ENCODE results near the gene PDZRN3.

PDZRN3 gene

GRCh38 chr3:73622091-73622805 lies 2.5 kb downstream of the PDZRN3 start:
- no peak for DNase-seq

- DNase-seq, result no peak
Observed at GRCh38 chr3:73621388-73621787, 3.4 kb downstream of the PDZRN3 start.

GRCh38 chr3:73618461-73618860 lies 6.3 kb downstream of the PDZRN3 start:
- DNase-seq, result no peak

GRCh38 chr3:73616056-73616455 lies 8.7 kb downstream of the PDZRN3 start:
- DNase-seq, result no peak

- no peak for DNase-seq
Observed at GRCh38 chr3:73614419-73614818, 10.3 kb downstream of the PDZRN3 start.

- DNase-seq, result no peak
Observed at GRCh38 chr3:73611176-73611575, 13.6 kb downstream of the PDZRN3 start.

- DNase-seq, result no peak
Observed at GRCh38 chr3:73610493-73610892, 14.2 kb downstream of the PDZRN3 start.

GRCh38 chr3:73609655-73610054 lies 15.1 kb downstream of the PDZRN3 start:
- no peak for DNase-seq

GRCh38 chr3:73609315-73609641 lies 15.5 kb downstream of the PDZRN3 start:
- DNase-seq, result no peak

DNA sequence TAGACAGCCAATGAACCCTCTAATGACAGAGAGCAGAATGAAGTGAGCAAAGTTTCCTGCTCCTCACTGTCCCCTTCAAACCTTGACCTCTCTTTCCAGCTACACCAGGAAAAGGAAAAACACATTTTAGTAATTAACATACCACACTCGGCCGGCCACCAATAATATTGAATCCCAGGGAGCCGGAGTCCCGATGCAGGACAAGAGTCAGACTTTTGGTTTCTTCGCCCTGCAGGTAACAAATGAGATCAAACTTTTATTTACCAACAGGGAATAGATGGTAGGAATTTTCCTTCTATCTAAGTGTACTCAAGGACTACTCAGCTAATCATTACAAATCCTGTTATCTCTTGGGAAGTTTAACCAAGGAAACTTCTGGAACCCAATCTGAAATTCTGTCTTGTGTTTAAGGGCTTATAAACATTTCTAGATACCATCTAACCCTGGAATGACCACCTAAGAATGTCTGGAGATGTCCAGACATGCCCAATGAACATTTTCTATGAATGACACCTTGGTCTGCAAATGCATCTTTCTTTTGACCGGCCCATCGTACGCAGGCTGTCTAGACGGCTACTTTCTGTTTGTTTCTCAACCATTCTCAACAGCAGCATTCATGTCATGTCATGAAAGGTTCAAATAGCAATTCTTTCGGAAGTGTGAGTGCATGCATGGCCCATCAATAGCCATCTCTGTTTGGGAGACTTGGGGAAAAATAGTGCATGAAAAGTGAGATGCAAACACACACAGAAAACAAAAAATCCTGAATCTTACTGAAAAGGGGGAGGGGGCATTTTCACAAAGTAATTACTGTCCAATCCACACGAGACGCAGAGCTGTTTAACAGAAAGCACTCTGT lies 16.1 kb downstream of the PDZRN3 start:
- DNase-seq, result no peak

- DNase-seq, result no peak
Observed at GRCh38 chr3:73605861-73606260, 18.9 kb downstream of the PDZRN3 start.

- no peak for DNase-seq
Observed at GRCh38 chr3:73605412-73605811, 19.3 kb downstream of the PDZRN3 start.

DNA sequence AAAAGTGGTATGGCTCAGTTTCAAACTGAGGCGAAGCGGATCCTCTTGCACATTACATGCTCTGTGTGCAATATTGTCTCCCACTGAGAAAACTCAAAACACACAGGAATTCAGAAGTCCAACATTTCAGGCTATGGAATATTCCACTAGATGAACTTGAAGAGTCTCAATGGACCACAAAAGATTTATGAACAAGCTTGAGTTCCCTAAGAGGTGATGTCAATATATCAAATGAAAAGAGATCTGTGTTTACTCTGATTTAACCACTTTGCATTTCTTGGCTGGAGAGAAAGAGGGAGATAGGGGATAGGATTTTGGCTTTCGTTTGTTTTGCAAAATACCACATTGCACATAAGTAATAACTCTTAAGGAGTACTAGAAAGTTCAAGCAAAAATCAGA lies 20.3 kb downstream of the PDZRN3 start:
- no peak for DNase-seq

DNA sequence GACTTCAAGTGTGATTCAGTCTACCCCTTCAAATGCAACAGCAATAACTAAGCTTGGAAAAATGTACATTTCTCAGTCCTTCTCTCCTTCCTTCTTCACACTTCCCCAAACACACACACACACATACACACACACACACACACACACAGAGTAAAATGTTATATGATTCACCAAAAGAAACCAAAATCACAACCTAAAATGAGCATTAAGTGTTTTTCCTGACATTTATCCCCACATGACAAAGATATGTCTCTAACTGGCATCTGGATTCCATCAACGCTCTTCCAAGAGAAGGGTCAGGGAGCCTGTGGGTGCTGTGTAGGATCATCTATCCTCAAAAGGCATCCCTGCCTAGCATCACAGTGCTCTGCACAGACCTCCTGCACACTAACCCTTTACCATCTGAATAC lies 21.0 kb downstream of the PDZRN3 start:
- no peak for DNase-seq

DNA sequence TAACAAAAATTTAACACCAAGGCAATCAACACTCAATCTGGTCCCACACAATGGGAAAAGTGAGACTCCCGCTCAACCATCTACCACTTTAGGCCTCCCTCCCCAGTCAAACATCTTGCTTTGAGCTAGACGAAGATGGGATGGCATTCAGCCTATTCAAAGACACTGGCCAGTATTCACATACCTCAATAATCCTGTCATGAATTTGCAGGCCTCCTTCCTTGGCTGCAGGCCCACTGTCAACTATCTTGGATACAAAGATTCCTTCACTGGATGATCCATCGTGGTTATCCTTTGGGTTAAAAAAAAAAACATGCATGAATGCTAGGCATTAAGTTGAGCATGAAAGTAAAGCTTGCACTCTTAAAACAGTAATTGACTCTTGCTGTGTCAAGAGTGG lies 22.6 kb downstream of the PDZRN3 start:
- no peak for DNase-seq

DNA sequence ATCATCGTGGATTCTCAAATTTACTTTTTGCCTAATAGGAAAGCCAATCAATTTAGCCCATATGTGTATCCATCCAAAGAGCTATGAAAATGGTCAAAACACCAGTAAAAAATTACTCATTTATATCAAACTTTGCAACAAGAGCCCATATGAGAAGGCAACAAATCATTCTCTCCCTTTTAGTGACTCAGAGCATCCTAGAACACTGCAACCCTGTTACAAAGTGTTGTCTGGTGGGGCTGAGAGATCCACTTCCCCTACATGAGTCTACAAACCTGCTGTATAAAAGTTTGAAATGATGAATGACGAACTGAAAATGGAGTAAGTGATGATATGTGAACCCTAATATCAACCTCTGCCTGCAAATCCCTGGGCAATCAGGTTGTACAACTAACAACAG lies 23.3 kb downstream of the PDZRN3 start:
- no peak for DNase-seq

GRCh38 chr3:73601011-73601410 lies 23.7 kb downstream of the PDZRN3 start:
- DNase-seq, result no peak

DNA sequence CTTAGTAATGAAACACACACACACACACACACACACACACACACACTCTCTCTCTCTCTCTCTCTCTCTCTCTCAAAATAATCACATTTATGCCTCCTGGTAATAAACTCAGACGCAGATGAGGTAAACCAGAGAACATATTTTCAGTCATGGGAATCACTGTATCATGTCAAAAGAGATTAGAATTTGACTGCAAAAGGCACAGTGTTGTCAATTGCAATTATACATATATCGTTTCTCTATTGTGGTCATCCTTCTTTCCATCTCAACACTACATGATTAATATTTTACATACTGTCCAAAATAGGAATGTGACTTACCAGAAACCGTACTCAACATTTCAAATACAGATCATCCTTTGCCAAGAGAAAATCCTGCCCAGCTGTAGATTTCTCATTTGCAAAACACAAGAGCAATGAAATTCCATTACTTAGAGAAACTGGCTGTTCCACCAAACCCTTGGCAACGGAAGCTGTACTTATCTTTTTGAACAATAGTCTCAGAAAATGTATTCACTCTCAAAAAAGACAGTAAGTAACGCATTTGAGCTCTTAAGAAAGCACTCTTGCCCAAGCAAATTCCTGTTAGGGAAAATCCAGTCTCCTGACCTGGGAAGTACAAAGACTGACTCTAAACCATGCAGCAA lies 24.3 kb downstream of the PDZRN3 start:
- DNase-seq, result no peak

- no peak for DNase-seq
Observed at GRCh38 chr3:73599605-73600004, 25.1 kb downstream of the PDZRN3 start.

DNA sequence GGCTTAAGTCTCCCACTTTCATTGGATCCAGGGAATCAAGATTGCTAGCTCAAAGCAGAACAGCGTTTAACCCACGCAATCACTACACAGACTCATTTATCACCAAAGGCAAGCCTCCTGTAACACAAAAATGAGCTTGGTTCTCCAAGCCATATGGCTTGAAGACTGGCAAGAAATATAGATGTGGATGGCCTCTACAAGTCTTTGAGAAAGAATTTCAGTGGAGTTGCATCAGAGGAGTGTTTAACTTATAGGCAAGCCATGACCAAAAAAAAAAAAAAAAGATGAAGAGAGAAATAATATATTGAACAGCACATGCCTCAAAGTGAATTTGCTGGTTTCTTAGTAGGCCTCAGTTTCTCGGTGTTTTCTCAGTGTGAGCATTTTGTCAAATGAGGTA lies 27.3 kb downstream of the PDZRN3 start:
- no peak for DNase-seq

DNA sequence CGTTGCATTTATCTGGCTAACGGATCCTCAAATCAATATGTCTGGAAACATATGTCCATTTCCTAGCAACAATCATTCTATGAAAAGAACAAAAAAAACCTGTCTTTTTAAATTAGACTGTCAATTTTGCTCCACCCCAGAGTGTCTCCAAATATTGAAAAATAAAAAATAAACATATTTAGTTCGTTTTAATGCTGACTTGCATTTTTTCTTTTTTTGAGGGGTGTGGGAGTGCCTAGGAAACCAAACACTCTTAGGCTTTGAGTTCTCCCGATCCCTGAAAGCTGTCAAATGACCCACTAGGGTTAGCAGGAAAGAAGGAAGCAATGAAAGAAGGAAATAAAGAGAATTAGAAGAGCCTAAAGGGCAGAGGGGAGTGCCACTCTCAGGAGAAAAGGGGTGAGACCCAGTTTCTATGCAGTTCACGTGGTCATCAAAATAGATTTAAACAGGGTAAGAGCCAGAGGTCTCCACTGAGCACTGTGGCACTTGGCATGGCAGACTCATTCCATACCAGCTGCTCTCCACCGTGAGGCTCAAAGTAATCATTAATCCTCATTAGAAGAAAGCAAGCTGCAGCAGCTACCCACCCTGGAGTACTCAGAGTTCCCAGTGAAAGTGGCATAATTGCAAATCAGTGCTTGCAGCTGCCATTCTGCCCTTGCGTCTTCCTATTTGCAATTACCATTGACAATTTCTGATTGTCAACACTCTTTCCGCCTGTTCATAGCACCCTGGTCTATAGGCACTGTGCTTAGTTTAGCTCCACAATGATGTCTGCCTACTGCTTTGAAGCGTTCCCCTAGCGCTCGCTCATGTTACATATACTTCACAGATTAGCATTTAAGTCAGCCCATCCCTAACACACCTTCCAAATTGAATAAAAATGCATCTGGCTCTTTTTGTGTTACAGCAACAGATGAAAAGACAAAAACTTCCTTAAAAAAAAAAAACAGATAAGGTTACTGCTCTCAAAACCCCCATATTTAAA lies 32.3 kb downstream of the PDZRN3 start:
- DNase-seq, result no peak

- DNase-seq, result no peak
Observed at GRCh38 chr3:73591286-73591800, 33.4 kb downstream of the PDZRN3 start.

DNA sequence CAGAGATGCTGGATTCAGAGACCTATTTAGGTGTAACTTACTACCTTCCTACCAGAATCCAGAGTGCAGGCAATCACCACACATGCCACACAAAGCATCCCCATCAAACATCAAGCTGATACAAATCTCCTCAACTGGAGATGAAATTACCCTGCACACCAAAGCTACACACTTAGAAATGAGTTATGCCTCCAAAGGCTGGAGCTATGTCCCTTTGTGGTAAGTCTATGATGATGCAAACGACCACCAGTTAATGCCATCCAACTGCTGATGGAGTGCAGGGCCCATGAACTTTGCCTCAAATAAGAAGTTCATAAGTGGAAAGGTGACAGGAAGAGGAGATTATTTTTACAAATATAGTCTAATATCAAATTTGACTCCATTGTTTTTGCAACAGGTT lies 38.1 kb downstream of the PDZRN3 start:
- DNase-seq, result no peak

Data from CD4-positive, alpha-beta T cell treated with Interleukin-17A for 1 hour (primary cell).